PC-3 (cell line): ENCODE data around the gene SPTLC2. TPM values are rescaled to one million over a fixed set of nuclear protein-coding genes. Genes with fewer than 3 reads are reported as not detected.

Experiments used
- ATAC-seq: fragments of 200-7000 bp; cut with Tn5 transposase; 2 replicates; pipeline ENCODE4 v1.9.1; 2020; ENCODE audit warnings: mild to moderate bottlenecking, moderate library complexity
- BruUV-seq: library from RNA; stranded (reverse); fragments of 400-500 nt; replicated peaks from 2 replicates; lab custom pipeline; 2021; lab: Mats Ljungman, UMichigan
- CTCF ChIA-PET: fragments of 300-600 bp; sonication (Branson Sonifier 250); formaldehyde crosslinking; loops from one replicate; lab custom pipeline; 2022; ENCODE audit warnings: antibody characterized with exemption; lab: Charles Lee
- POLR2A ChIA-PET: fragments of 300-600 bp; sonication (Branson Sonifier 250); formaldehyde crosslinking; loops from one replicate; lab custom pipeline; 2022; ENCODE audit warnings: antibody characterized with exemption; ENCODE audit not compliant: unreplicated experiment; lab: Charles Lee
- DNase-seq: peaks from one replicate; pipeline ENCODE4 v3.0.0-alpha.2; 2015
- H2AFZ ChIP-seq: fragments of 300-600 bp; sonication (generic); 2 replicates; pipeline ENCODE4 v1.6.0; 2016; ENCODE audit warnings: antibody characterized with exemption, low read length
- H3F3A ChIP-seq: fragments of 300-600 bp; sonication (generic); one replicate; pipeline ENCODE4 v1.6.0; 2017; ENCODE audit warnings: antibody characterized with exemption, low read length, control low read depth, mild to moderate bottlenecking; ENCODE audit not compliant: unreplicated experiment
- H3K27ac ChIP-seq: fragments of 300-600 bp; sonication (generic); 2 replicates; pipeline ENCODE4 v1.5.1; 2016; ENCODE audit warnings: mild to moderate bottlenecking, low read length
- H3K27me3 ChIP-seq: fragments of 300-600 bp; sonication (generic); 2 replicates; pipeline ENCODE4 v1.6.1; 2016; ENCODE audit warnings: low read length, mixed read lengths
- H3K36me3 ChIP-seq: fragments of 300-600 bp; sonication (generic); 2 replicates; pipeline ENCODE4 v1.6.1; 2016; ENCODE audit warnings: low read depth, mixed run types, low read length, mixed read lengths
- H3K4me1 ChIP-seq: fragments of 300-600 bp; sonication (generic); 2 replicates; pipeline ENCODE4 v1.5.1; 2016; ENCODE audit warnings: low read length; ENCODE audit not compliant: insufficient read depth
- H3K4me2 ChIP-seq: fragments of 300-600 bp; sonication (generic); 2 replicates; pipeline ENCODE4 v1.6.0; 2016; ENCODE audit warnings: low read length
- H3K4me3 ChIP-seq: fragments of 300-600 bp; sonication (generic); 2 replicates; pipeline ENCODE4 v1.5.1; 2016; ENCODE audit warnings: mild to moderate bottlenecking, low read length, mixed read lengths
- H3K79me2 ChIP-seq: fragments of 300-600 bp; sonication (generic); 2 replicates; pipeline ENCODE4 v1.6.1; 2017; ENCODE audit warnings: low read length, mixed read lengths
- H3K9ac ChIP-seq: fragments of 300-600 bp; sonication (generic); 2 replicates; pipeline ENCODE4 v1.6.0; 2016; ENCODE audit warnings: mild to moderate bottlenecking, low read length
- H3K9me2 ChIP-seq: fragments of 300-600 bp; sonication (generic); replicated peaks from 2 replicates; pipeline ENCODE4 v1.6.1; 2016; ENCODE audit warnings: mixed run types, low read length, mixed read lengths
- H3K9me3 ChIP-seq: fragments of 300-600 bp; sonication (generic); 2 replicates; pipeline ENCODE4 v1.6.1; 2016; ENCODE audit warnings: low read length, mixed read lengths
- H4K20me1 ChIP-seq: fragments of 300-600 bp; sonication (generic); 2 replicates; pipeline ENCODE4 v1.6.1; 2016; ENCODE audit warnings: low read length, mixed read lengths
- EZH2 ChIP-seq: fragments of 300-600 bp; sonication (generic); IDR thresholded peaks from one replicate; pipeline ENCODE4 v1.6.1; 2017; ENCODE audit warnings: antibody characterized with exemption, mild to moderate bottlenecking, low read length; ENCODE audit not compliant: unreplicated experiment
- EZH2phosphoT487 ChIP-seq: fragments of 300-600 bp; sonication (generic); IDR thresholded peaks from 2 replicates; pipeline ENCODE4 v1.6.1; 2018; ENCODE audit warnings: mild to moderate bottlenecking, antibody characterized with exemption, low read length, borderline replicate concordance
- intact Hi-C: fragments of 100-400 bp; cut with micrococcal nuclease; formaldehyde crosslinking; loops from 2 replicates; pipeline ENCODE4 v1.9.0; 2023
- total RNA-seq: library from RNA; depleted of rRNA; stranded (reverse); fragments of >200 nt; gene quantifications from 2 replicates; pipeline ENCODE4 v1.2.3, GENCODE V29; 2014
- TF ChIP-seq, protein P1 (sequence below): fragments of 300-600 bp; sonication (generic); conservative IDR thresholded peaks from 2 replicates; pipeline ENCODE4 v1.5.1; 2017; ENCODE audit warnings: antibody characterized with exemption, low read depth, mild to moderate bottlenecking, low read length

SPTLC2 gene
- total RNA-seq, 1 experiment from 2014 or later = 27.6 TPM

GRCh38 chr14:77470224-77470870 lies 146.1 kb downstream of the SPTLC2 start:
- no peaks in the 10 kb centered on the region for H4K20me1 ChIP-seq
- BruUV-seq = no TSS peak
- no peaks in the 10 kb centered on the region for H3K9me3 ChIP-seq
- peaks cover 29% of the 10 kb centered on the region for H3K36me3 ChIP-seq
- H3K9ac ChIP-seq = no peak overlapping the region
- H3F3A ChIP-seq = no peaks in the 10 kb centered on the region
- CTCF ChIA-PET = no interaction called here
- H3K4me1 ChIP-seq = no peaks in the 10 kb centered on the region
- POLR2A ChIA-PET = no interaction called here
- H3K79me2 ChIP-seq = peaks cover 3% of the 10 kb centered on the region
- DNase-seq (no peak), ATAC-seq (peak; percentile 57)
- no peak overlapping the region for H3K4me2 ChIP-seq
- H3K27me3 ChIP-seq = no peaks in the 10 kb centered on the region
- TF ChIP-seq, protein P1, sequence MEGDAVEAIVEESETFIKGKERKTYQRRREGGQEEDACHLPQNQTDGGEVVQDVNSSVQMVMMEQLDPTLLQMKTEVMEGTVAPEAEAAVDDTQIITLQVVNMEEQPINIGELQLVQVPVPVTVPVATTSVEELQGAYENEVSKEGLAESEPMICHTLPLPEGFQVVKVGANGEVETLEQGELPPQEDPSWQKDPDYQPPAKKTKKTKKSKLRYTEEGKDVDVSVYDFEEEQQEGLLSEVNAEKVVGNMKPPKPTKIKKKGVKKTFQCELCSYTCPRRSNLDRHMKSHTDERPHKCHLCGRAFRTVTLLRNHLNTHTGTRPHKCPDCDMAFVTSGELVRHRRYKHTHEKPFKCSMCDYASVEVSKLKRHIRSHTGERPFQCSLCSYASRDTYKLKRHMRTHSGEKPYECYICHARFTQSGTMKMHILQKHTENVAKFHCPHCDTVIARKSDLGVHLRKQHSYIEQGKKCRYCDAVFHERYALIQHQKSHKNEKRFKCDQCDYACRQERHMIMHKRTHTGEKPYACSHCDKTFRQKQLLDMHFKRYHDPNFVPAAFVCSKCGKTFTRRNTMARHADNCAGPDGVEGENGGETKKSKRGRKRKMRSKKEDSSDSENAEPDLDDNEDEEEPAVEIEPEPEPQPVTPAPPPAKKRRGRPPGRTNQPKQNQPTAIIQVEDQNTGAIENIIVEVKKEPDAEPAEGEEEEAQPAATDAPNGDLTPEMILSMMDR = no peak
- no peak for TF ChIP-seq EZH2phosphoT487
- TF ChIP-seq EZH2 = no peak
- no peak overlapping the region for H3K27ac ChIP-seq
- no peaks in the 10 kb centered on the region for H3K9me2 ChIP-seq
- H2AFZ ChIP-seq = no peak overlapping the region
- intact Hi-C loops = no loop called here
- H3K4me3 ChIP-seq = no peak overlapping the region

GRCh38 chr14:77469539-77469938 lies 146.9 kb downstream of the SPTLC2 start:
- no peak for DNase-seq
- TF ChIP-seq EZH2 = no peak
- TF ChIP-seq, protein P1 = no peak
- Histone ChIP-seq H3K4me2 (no peak overlapping the region), H3K79me2 (peaks cover 4% of the 10 kb centered on the region), H3K36me3 (peaks cover 37% of the 10 kb centered on the region), H3K27me3 (no peaks in the 10 kb centered on the region), H3F3A (no peaks in the 10 kb centered on the region), H3K4me1 (no peaks in the 10 kb centered on the region), H4K20me1 (no peaks in the 10 kb centered on the region), H3K9ac (no peak overlapping the region), H3K9me2 (no peaks in the 10 kb centered on the region), H3K9me3 (no peaks in the 10 kb centered on the region), H3K27ac (no peak overlapping the region), H2AFZ (no peak overlapping the region), H3K4me3 (no peak overlapping the region)
- ATAC-seq = peak; percentile 25
- BruUV-seq = no TSS peak
- ChIA-PET CTCF (no interaction called here), POLR2A (no interaction called here)
- intact Hi-C loops = no loop called here

GRCh38 chr14:77469067-77469505 lies 147.4 kb downstream of the SPTLC2 start:
- intact Hi-C loops = no loop called here
- Histone ChIP-seq H3K36me3 (peaks cover 42% of the 10 kb centered on the region), H3K27ac (no peak overlapping the region), H3K79me2 (peaks cover 4% of the 10 kb centered on the region), H3K4me3 (no peak overlapping the region), H3K4me2 (no peak overlapping the region), H4K20me1 (no peaks in the 10 kb centered on the region), H3K27me3 (no peaks in the 10 kb centered on the region), H3K9me2 (no peaks in the 10 kb centered on the region), H3F3A (no peaks in the 10 kb centered on the region), H3K4me1 (no peaks in the 10 kb centered on the region), H2AFZ (no peak overlapping the region), H3K9me3 (no peaks in the 10 kb centered on the region), H3K9ac (no peak overlapping the region)
- BruUV-seq = TSS peak; percentile 38
- ChIA-PET CTCF (no interaction called here), POLR2A (no interaction called here)
- no peak for DNase-seq
- TF ChIP-seq, protein P1 = no peak
- TF ChIP-seq EZH2 = no peak
- no peak for TF ChIP-seq EZH2phosphoT487
- ATAC-seq = no peak
